RWPE1 (cell line): ENCODE measurements around the gene OR2T11.

Source experiments
- CTCF ChIA-PET: fragments of 350-600 bp; sonication (Branson Sonifier 250); formaldehyde crosslinking; extraction: SDS; loops from one replicate; lab custom pipeline; 2021; lab: Yijun Ruan, JAX
- POLR2A ChIA-PET: fragments of 400-600 bp; formaldehyde crosslinking; extraction: SDS; loops from one replicate; lab custom pipeline; 2020; ENCODE audit warnings: antibody characterized with exemption; ENCODE audit not compliant: low non-redundant PET; lab: Yijun Ruan, JAX
- DNase-seq: peaks from one replicate; pipeline ENCODE4 v3.0.0; 2012; ENCODE audit warnings: low spot score
- H3K27ac ChIP-seq: fragments of 450-650 bp; 2 replicates; pipeline ENCODE4 v1.5.1; 2017
- TF ChIP-seq, protein P1 (sequence below): fragments of 450-650 bp; conservative IDR thresholded peaks from 2 replicates; pipeline ENCODE4 v1.5.1; 2017; ENCODE audit warnings: low read depth, mild to moderate bottlenecking

Gene OR2T11

DNA sequence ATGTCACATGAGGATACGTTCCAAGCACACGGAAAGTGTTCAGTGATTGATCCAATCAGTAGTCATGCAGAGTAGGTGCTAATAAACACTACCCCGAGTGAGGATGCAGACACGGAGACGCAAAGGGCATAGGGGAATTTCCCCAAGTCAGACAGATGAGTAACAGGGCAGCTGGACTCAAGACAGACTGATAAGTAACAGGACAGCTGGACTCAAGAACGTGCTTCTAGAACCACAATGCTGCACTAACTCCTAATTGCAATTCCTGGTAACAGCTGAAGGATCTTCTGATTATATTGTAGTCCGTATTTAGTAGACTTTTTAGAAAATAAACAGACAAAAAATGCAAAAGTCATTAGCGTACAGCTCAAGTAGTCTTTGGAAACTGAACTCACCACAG is 35.5 kb downstream of the OR2T11 start:
- ChIA-PET POLR2A (no interaction called here), CTCF (interaction anchor here (0.6 kb wide), 1 partner anchor 9 kb away, joined by 3 read pairs; no protein-coding TSS in a partner anchor)
- no peak overlapping the region for H3K27ac ChIP-seq
- no peak for DNase-seq
- TF ChIP-seq, protein P1, sequence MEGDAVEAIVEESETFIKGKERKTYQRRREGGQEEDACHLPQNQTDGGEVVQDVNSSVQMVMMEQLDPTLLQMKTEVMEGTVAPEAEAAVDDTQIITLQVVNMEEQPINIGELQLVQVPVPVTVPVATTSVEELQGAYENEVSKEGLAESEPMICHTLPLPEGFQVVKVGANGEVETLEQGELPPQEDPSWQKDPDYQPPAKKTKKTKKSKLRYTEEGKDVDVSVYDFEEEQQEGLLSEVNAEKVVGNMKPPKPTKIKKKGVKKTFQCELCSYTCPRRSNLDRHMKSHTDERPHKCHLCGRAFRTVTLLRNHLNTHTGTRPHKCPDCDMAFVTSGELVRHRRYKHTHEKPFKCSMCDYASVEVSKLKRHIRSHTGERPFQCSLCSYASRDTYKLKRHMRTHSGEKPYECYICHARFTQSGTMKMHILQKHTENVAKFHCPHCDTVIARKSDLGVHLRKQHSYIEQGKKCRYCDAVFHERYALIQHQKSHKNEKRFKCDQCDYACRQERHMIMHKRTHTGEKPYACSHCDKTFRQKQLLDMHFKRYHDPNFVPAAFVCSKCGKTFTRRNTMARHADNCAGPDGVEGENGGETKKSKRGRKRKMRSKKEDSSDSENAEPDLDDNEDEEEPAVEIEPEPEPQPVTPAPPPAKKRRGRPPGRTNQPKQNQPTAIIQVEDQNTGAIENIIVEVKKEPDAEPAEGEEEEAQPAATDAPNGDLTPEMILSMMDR = no peak

- TF ChIP-seq, protein P1 = no peak
- ChIA-PET CTCF (no interaction called here), POLR2A (no interaction called here)
- DNase-seq = no peak
- no peak within 1 kb of the TSS for H3K27ac ChIP-seq
Measured at GRCh38 chr1:248597589-248597988, 37.3 kb downstream of the OR2T11 start, which contains the start of gene OR2T10. OR2T10 (minus strand) TSS chr1:248597700; CDS start chr1:248593768, 3,932 bp downstream.

- POLR2A ChIA-PET = no interaction called here
- DNase-seq = no peak
- CTCF ChIA-PET = no interaction called here
- TF ChIP-seq, protein P1 = no peak
- H3K27ac ChIP-seq = no peak overlapping the region
Measured at GRCh38 chr1:248596615-248597014, 38.3 kb downstream of the OR2T11 start.

DNA sequence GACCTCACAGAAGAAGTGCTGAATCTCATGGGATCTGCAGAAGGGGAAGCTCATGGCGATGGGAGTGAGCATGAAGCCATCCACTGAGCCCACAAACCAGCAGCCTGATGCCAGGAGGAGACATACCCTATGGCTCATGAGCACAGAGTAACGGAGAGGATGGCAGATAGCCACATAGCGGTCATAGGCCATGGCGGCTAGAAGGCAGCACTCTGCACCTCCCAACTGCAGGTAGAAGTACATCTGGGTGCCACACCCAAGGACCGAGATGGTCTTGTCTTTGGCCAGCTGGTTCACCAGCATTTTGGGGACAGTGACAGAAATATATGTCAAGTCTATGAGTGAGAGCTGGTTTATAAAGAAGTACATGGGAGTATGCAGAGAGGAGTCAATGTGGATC is 41.7 kb downstream of the OR2T11 start:
- ChIA-PET POLR2A (no interaction called here), CTCF (no interaction called here)
- TF ChIP-seq, protein P1 = no peak
- H3K27ac ChIP-seq = no peak overlapping the region
- DNase-seq = no peak

- no peak overlapping the region for H3K27ac ChIP-seq
- DNase-seq = no peak
- TF ChIP-seq, protein P1 = no peak
- ChIA-PET POLR2A (no interaction called here), CTCF (no interaction called here)
Measured at GRCh38 chr1:248592655-248593054, 42.2 kb downstream of the OR2T11 start.

DNA sequence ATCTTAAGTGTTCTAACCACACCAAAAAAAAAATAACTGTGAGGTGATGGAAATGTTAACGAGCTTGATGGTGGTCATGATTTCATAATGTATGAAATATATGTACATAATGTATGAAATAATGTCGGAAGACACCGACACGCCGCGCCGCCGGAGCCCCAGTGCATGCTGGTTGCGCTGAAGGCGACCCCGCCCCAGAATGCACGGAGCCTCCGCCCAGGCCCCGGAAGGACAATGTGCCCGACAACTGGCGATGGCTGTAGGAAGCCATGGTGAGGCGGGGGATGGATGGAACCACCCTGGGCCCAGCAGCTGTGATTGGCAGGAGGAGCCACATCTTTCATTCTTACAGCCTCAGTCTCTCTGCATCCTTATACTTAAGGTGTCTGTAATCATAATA is 44.8 kb downstream of the OR2T11 start:
- no peak for DNase-seq
- H3K27ac ChIP-seq = no peak overlapping the region
- ChIA-PET POLR2A (no interaction called here), CTCF (interaction anchor here (0.7 kb wide), 1 partner anchor 10 kb away, joined by 3 read pairs; no protein-coding TSS in a partner anchor)
- TF ChIP-seq, protein P1 = no peak
